Keratinocyte (primary cell): Measurements from ENCODE around the gene SEMA4D.

Experiments
- EZH2 ChIP-seq: IDR thresholded peaks from one replicate; pipeline ENCODE4 v1.6.1; 2012; ENCODE audit warnings: inconsistent platforms, mild to moderate bottlenecking, low read length, moderate library complexity
- TF ChIP-seq, protein P1 (sequence below), 3 experiments: IDR thresholded peaks in 1 of 3; conservative IDR thresholded peaks in 1 of 3; optimal IDR thresholded peaks in 1 of 3; 2 replicates in 2 of 3; 3 replicates in 1 of 3; pipeline versions ENCODE3 to v1.5.1; 2011; ENCODE audit warnings: low read length in 3 of 3, mild to moderate bottlenecking in 3 of 3, moderate library complexity in 2 of 3, control low read depth in 1 of 3, inconsistent platforms in 1 of 3; ENCODE audit not compliant: insufficient read depth in 2 of 3; ENCODE audit errors: extremely low read depth in 1 of 3

DNA sequence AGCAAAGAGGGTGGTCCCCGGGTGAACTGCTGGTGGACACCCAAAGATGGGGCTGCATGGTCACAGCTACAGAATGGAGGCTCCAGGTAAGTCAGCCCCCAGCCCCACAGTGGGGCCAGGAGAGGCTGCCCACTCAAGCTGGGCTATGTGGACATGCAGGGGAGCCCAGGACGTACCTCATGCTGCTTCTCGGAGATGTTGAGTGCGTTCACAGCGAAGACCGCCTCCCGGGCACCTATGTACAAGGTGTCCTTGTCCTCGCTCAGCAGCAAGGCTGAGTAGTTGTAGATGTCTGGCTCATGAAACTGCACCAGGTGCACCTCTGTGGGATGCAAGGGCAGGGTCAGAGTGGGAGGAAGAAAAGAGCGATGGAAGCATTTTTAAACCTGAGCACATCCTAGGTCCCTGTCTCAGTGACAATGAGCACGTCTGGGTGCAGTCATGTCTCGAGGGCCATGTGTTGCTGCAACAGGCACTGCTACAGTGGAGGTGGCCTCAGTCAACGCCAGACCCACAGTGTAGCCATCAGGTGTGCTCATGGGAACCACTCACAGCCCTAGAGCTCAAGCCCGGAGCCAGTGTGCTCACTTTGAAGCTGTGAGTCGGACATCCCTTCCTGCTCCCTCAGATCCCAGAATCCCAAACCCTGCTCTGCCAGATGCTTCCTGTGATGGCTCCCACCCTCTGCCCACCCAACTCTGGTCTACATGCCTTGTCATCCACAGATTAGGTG lies 95.1 kb downstream of the SEMA4D start:
- TF ChIP-seq, protein P1, sequence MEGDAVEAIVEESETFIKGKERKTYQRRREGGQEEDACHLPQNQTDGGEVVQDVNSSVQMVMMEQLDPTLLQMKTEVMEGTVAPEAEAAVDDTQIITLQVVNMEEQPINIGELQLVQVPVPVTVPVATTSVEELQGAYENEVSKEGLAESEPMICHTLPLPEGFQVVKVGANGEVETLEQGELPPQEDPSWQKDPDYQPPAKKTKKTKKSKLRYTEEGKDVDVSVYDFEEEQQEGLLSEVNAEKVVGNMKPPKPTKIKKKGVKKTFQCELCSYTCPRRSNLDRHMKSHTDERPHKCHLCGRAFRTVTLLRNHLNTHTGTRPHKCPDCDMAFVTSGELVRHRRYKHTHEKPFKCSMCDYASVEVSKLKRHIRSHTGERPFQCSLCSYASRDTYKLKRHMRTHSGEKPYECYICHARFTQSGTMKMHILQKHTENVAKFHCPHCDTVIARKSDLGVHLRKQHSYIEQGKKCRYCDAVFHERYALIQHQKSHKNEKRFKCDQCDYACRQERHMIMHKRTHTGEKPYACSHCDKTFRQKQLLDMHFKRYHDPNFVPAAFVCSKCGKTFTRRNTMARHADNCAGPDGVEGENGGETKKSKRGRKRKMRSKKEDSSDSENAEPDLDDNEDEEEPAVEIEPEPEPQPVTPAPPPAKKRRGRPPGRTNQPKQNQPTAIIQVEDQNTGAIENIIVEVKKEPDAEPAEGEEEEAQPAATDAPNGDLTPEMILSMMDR (optimal IDR thresholded peaks at IDR 0.05 in 1 of 3, IDR thresholded peaks at IDR 0.05 in 1 of 3, conservative IDR thresholded peaks at IDR 0.05 in 1 of 3; ENCODE audit: extremely low read depth in 1 of 3, insufficient read depth in 2 of 3, low read length in 3 of 3), result no peak
- no peak for TF ChIP-seq EZH2
